Right lobe of liver (tissue), 6 donors: ENCODE measurements around the gene ZP1. TPM values are rescaled to one million over a fixed set of nuclear protein-coding genes. Genes with fewer than 3 reads are reported as not detected.
A peak's percentile ranks its signal among the peaks of the same experiment; 100 is the strongest.

Source experiments
- ATAC-seq, 4 donors: fragments of 200-7000 bp; cut with Tn5 transposase; one replicate each; pipeline ENCODE4 v1.9.1; 2020; ENCODE audit warnings: mild to moderate bottlenecking in 4 of 4, moderate library complexity in 4 of 4
- DNase-seq, 3 donors: peaks; one replicate each; pipeline ENCODE4 v3.0.0-alpha.2; 2020
- H3K27ac ChIP-seq, 3 donors: fragments of 200-600 bp; one replicate each; pipeline ENCODE4 v1.8.0; 2022
- H3K27me3 ChIP-seq, 2 donors: fragments of 200-600 bp; one replicate each; pipeline ENCODE4 v1.8.0; 2022
- H3K36me3 ChIP-seq, 4 donors: fragments of 200-600 bp; sonication (generic) in 1 of 4; one replicate each; pipeline versions ENCODE4 v1.5.1 to v1.8.0; 2017 to 2022; ENCODE audit warnings: control low read depth in 1 of 4
- H3K4me1 ChIP-seq, 4 donors: fragments of 200-600 bp; sonication (generic) in 1 of 4; one replicate each; pipeline versions ENCODE4 v1.5.1 to v1.8.0; 2017 to 2022; ENCODE audit warnings: control low read depth in 1 of 4
- H3K4me3 ChIP-seq, 3 donors: fragments of 200-600 bp; one replicate each; pipeline ENCODE4 v1.8.0; 2022
- H3K9me3 ChIP-seq, 4 donors: fragments of 200-600 bp; sonication (generic) in 1 of 4; one replicate each; pipeline versions ENCODE4 v1.5.1 to v1.8.0; 2017 to 2022; ENCODE audit warnings: control low read depth in 1 of 4
- POLR2A ChIP-seq: fragments of 450-650 bp; IDR thresholded peaks from one replicate; pipeline ENCODE4 v1.6.1; 2017; ENCODE audit warnings: antibody characterized with exemption, mild to moderate bottlenecking
- WGBS: methylation state at CpG from one replicate; pipeline ENCODE4 v1.1.6; 2018; ENCODE audit warnings: low coverage, low lambda C conversion rate; ENCODE audit not compliant: insufficient coverage; ENCODE audit errors: missing lambda C conversion rate; 5-methylcytosine and 5-hydroxymethylcytosine counted together
- intact Hi-C, 2 donors: fragments of 100-400 bp; cut with DNase I; formaldehyde crosslinking; loops; one replicate each; pipeline versions ENCODE4 v1.11.2 to v1.14.1; 2022
- total RNA-seq, 6 experiments: library from RNA; depleted of rRNA in 2 of 6; stranded (reverse); fragments of >200 nt in 2 of 6; fragmentation: NEBNext Ultra II Directional in 3 of 6; extraction: Animal tissue kit (Norgen Biotek cat#: 25700) in 3 of 6; gene quantifications; one replicate each; pipeline versions ENCODE4 v1.1.0 to v1.2.4, GENCODE V29; 2016 to 2023
- TF ChIP-seq, protein P1 (sequence below), 4 donors: fragments of 200-600 bp in 3 of 4; fragments of 450-650 bp in 1 of 4; IDR thresholded peaks; one replicate each; pipeline versions ENCODE4 v1.5.1 to v1.8.0; 2016 to 2022; ENCODE audit warnings: antibody characterized with exemption in 4 of 4, mild to moderate bottlenecking in 2 of 4
- donor health status: DM: no; HTN: yes; CAD: no.
- donor health status: DM: no; HTN: no; CAD: no.
- donor health status: DM: no; HTN: no; CAD: no.
- donor health status: DM: no; HTN: yes; CAD: no.
- donor health status: DM: no; HTN: yes; CAD: no.

ZP1 gene
- total RNA-seq, 6 experiments from 2014 or later: not detected

DNA sequence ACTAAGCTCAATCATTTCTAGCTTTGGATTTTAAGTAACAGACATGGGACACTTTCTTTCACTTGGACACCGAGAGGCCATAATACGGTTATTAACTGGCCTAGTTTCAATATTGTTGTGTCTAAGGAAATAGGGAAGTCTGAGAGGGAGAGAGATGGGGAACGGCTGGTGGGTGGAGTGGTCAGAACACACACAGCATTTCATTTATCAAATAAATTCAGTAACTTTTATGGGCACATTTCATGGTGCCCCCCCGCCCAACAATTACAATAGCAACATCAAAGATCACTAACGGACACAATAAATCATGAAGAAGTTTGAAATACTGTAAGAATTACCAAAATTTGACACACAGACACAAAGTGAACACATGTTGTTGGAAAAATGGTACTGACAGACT, 28.3 kb downstream of the ZP1 start:
- H3K4me1 ChIP-seq: peaks cover 0 to 6% (median 0%) of the 10 kb centered on the region in 4 donors
- 88% methylated on average over 5 of the region's 5 CpGs for WGBS
- H3K27me3 ChIP-seq: no peaks in the 10 kb centered on the region
- H3K36me3 ChIP-seq: peaks cover 9 to 77% (median 39%) of the 10 kb centered on the region in 4 donors
- H3K4me3 ChIP-seq: no peak overlapping the region
- H3K9me3 ChIP-seq: no peaks in the 10 kb centered on the region
- no peak overlapping the region for H3K27ac ChIP-seq
- DNase-seq (no peak), ATAC-seq (no peak)
- TF ChIP-seq, protein P1, sequence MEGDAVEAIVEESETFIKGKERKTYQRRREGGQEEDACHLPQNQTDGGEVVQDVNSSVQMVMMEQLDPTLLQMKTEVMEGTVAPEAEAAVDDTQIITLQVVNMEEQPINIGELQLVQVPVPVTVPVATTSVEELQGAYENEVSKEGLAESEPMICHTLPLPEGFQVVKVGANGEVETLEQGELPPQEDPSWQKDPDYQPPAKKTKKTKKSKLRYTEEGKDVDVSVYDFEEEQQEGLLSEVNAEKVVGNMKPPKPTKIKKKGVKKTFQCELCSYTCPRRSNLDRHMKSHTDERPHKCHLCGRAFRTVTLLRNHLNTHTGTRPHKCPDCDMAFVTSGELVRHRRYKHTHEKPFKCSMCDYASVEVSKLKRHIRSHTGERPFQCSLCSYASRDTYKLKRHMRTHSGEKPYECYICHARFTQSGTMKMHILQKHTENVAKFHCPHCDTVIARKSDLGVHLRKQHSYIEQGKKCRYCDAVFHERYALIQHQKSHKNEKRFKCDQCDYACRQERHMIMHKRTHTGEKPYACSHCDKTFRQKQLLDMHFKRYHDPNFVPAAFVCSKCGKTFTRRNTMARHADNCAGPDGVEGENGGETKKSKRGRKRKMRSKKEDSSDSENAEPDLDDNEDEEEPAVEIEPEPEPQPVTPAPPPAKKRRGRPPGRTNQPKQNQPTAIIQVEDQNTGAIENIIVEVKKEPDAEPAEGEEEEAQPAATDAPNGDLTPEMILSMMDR (IDR thresholded peaks at IDR 0.05): no peak
- no peak for TF ChIP-seq POLR2A
- intact Hi-C loops: no loop called here

- DNase-seq: no peak
- 92% methylated on average over 3 of the region's 4 CpGs for WGBS
Observed at GRCh38 chr11:60897496-60897895, 30.2 kb downstream of the ZP1 start.

DNA sequence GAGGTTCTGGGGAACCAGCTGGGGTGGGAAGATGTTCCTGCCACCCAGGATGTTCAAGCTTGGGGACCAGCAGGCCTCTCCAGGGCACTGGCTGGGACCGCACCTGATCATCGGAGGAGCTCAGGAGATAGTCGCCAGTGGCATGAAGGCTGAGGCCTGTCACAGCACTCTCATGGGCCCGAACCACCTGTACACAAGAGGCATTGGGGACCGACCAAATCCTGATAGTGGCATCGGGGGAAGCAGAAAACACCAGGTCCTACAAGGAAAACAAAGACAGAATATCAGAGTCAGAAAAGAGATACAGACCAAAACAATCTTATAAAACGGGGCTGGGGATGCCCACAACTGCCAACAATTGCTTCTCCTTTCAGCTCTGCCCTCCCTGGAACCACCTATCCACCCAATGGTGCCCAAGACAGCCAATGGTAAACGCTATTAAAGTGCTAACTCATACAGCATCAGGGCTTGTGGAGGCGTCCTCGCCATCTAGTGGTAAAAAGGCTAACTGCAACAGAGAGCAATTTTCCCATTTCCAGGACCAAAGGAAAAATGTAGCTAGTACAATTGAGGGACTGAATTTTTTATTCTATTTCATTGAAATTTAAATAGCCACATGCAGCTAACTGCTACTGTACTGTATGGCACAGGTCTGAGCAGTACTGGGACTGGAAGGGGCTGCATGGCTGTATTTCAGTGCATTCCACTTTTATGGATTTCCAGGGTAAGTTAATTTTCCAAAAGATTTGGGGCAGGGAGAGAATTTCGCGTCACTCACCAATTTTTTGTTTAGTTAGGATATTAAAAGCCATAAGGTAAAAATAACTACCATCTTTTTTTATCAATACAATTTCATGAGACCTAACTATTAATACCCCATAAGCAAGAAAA, 31.9 kb downstream of the ZP1 start:
- DNase-seq (no peak), ATAC-seq (peak; percentile 75 to 89 (median 82))
- Histone ChIP-seq H3K36me3 (peaks cover 9 to 93% (median 48%) of the 10 kb centered on the region in 4 donors), H3K9me3 (no peaks in the 10 kb centered on the region), H3K4me1 (peaks cover 0 to 6% (median 0%) of the 10 kb centered on the region in 4 donors), H3K4me3 (no peak overlapping the region), H3K27ac (peak overlapping the region in 1 of 3 donors; percentile 1), H3K27me3 (no peaks in the 10 kb centered on the region)
- TF ChIP-seq POLR2A: no peak
- TF ChIP-seq, protein P1 (IDR thresholded peaks at IDR 0.05): peak; percentile 88 to 95 (median 92)
- intact Hi-C loops: no loop called here
- WGBS: 44% methylated on average over 11 of the region's 12 CpGs

More at GRCh38 chr11:60897496-60897895, 30.2 kb downstream of the ZP1 start:
- Histone ChIP-seq H3K36me3 (peaks cover 9 to 93% (median 47%) of the 10 kb centered on the region in 4 donors), H3K27ac (no peak overlapping the region), H3K27me3 (no peaks in the 10 kb centered on the region), H3K9me3 (no peaks in the 10 kb centered on the region), H3K4me1 (peaks cover 0 to 6% (median 0%) of the 10 kb centered on the region in 4 donors), H3K4me3 (no peak overlapping the region)
- intact Hi-C loops: no loop called here
- no peak for ATAC-seq
- TF ChIP-seq, protein P1 (IDR thresholded peaks at IDR 0.05): no peak
- no peak for TF ChIP-seq POLR2A

GRCh38 chr11:60899977-60900376, 32.6 kb downstream of the ZP1 start:
- intact Hi-C loops: loop anchor here in 1 of 2 donors (5.0 kb wide), 1 partner anchor 53 kb away; no protein-coding TSS in a partner anchor
- DNase-seq: no peak
- peaks cover 0 to 10% (median 4%) of the 10 kb centered on the region in 4 donors for H3K4me1 ChIP-seq
- peak in 3 of 4 donors; percentile 22 to 74 (median 44) for ATAC-seq
- peak overlapping the region in 1 of 3 donors; percentile 1 for H3K27ac ChIP-seq
- peaks cover 9 to 86% (median 44%) of the 10 kb centered on the region in 4 donors for H3K36me3 ChIP-seq
- no peak for TF ChIP-seq POLR2A
- TF ChIP-seq, protein P1 (IDR thresholded peaks at IDR 0.05): no peak
- 41% methylated on average over 4 of the region's 4 CpGs for WGBS
- no peaks in the 10 kb centered on the region for H3K27me3 ChIP-seq
- H3K9me3 ChIP-seq: no peaks in the 10 kb centered on the region
- H3K4me3 ChIP-seq: no peak overlapping the region
